Measurements from ENCODE around the gene RRN3.
"Not testable (repeated sequence)": the region's sequence is repeated elsewhere in the genome, so short reads cannot be mapped to it uniquely, and the experiment has no call there.

- TF ChIP-seq, protein P1, sequence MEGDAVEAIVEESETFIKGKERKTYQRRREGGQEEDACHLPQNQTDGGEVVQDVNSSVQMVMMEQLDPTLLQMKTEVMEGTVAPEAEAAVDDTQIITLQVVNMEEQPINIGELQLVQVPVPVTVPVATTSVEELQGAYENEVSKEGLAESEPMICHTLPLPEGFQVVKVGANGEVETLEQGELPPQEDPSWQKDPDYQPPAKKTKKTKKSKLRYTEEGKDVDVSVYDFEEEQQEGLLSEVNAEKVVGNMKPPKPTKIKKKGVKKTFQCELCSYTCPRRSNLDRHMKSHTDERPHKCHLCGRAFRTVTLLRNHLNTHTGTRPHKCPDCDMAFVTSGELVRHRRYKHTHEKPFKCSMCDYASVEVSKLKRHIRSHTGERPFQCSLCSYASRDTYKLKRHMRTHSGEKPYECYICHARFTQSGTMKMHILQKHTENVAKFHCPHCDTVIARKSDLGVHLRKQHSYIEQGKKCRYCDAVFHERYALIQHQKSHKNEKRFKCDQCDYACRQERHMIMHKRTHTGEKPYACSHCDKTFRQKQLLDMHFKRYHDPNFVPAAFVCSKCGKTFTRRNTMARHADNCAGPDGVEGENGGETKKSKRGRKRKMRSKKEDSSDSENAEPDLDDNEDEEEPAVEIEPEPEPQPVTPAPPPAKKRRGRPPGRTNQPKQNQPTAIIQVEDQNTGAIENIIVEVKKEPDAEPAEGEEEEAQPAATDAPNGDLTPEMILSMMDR (optimal IDR thresholded peaks at IDR 0.05 in 1 of 3, IDR thresholded peaks at IDR 0.05 in 1 of 3, conservative IDR thresholded peaks at IDR 0.05 in 1 of 3; ENCODE audit: extremely low read depth in 1 of 3, insufficient read depth in 2 of 3, low read length in 3 of 3): not testable (repeated sequence)
- TF ChIP-seq EZH2 (IDR thresholded peaks at IDR 0.05; ENCODE audit: low read length): not testable (repeated sequence)
These were observed 31.8 kb downstream of the RRN3 start for GRCh38 chr16:15062085-15062810.

Measured in keratinocyte (primary cell).